SK-N-SH (cell line): ENCODE measurements around the gene MCRIP2. TPM values are rescaled to one million over a fixed set of nuclear protein-coding genes. Genes with fewer than 3 reads are reported as not detected.

Source experiments
- CTCF ChIA-PET: fragments of 300-600, 350-600 bp; formaldehyde crosslinking; extraction: SDS; loops from one replicate; lab custom pipeline; 2021; lab: Yijun Ruan, JAX
- POLR2A ChIA-PET: fragments of 350-600 bp; sonication (Branson Sonifier 250); formaldehyde crosslinking; extraction: SDS; loops from one replicate; lab custom pipeline; 2020; ENCODE audit warnings: antibody characterized with exemption, inconsistent platforms; lab: Yijun Ruan, JAX
- DNase-seq: peaks from one replicate; pipeline ENCODE4 v3.0.0; 2012
- H2AFZ ChIP-seq: fragments of 200-600 bp; sonication (generic); 2 replicates; pipeline ENCODE4 v1.8.1; 2016; ENCODE audit warnings: antibody characterized with exemption, mild to moderate bottlenecking, low read depth
- H3F3A ChIP-seq: fragments of 200-600 bp; sonication (generic); replicated peaks from 2 replicates; pipeline ENCODE3; 2016; ENCODE audit warnings: antibody characterized with exemption, mild to moderate bottlenecking; ENCODE audit not compliant: insufficient read depth
- H3K27ac ChIP-seq, 2 experiments: fragments of 200-500 bp in 1 of 2; fragments of 200-600 bp in 1 of 2; sonication (Bioruptor generic) in 1 of 2; sonication (generic), shearing (Covaris generic) in 1 of 2; 2 replicates each; pipeline versions ENCODE4 v1.5.1 to v1.6.1; 2014 to 2016; ENCODE audit warnings: low read depth in 2 of 2, inconsistent platforms in 1 of 2, low read length in 1 of 2, mild to moderate bottlenecking in 1 of 2, mixed read lengths in 1 of 2
- H3K27me3 ChIP-seq: fragments of 200-600 bp; sonication (generic), shearing (Covaris generic); 2 replicates; pipeline ENCODE4 v1.6.1; 2016; ENCODE audit warnings: mixed run types; ENCODE audit not compliant: insufficient read depth
- H3K36me3 ChIP-seq, 2 experiments: fragments of 200-500 bp in 1 of 2; fragments of 200-600 bp in 1 of 2; sonication (Bioruptor generic) in 1 of 2; sonication (generic) in 1 of 2; replicated peaks in 1 of 2; 2 replicates each; pipeline versions ENCODE3 to v1.5.1; 2014 to 2016; ENCODE audit warnings: low read length in 1 of 2, mild to moderate bottlenecking in 1 of 2; ENCODE audit not compliant: insufficient read depth in 2 of 2, control insufficient read depth in 1 of 2
- H3K4me1 ChIP-seq, 2 experiments: fragments of 200-500 bp in 1 of 2; fragments of 200-600 bp in 1 of 2; sonication (Bioruptor generic) in 1 of 2; sonication (generic), shearing (Covaris generic) in 1 of 2; 2 replicates each; pipeline versions ENCODE4 v1.5.1 to v1.6.1; 2014 to 2016; ENCODE audit warnings: low read depth in 1 of 2, low read length in 1 of 2, mixed run types in 1 of 2; ENCODE audit not compliant: insufficient read depth in 2 of 2, control insufficient read depth in 1 of 2
- H3K4me2 ChIP-seq: fragments of 200-600 bp; sonication (generic), shearing (Covaris generic); 2 replicates; pipeline ENCODE4 v1.6.1; 2017; ENCODE audit warnings: mixed run types
- H3K4me3 ChIP-seq, 2 experiments: fragments of 200-500 bp in 1 of 2; fragments of 200-600 bp in 1 of 2; sonication (Bioruptor generic) in 1 of 2; sonication (generic), shearing (Covaris generic) in 1 of 2; 2 replicates each; pipeline versions ENCODE4 v1.5.1 to v1.8.1; 2014 to 2016; ENCODE audit warnings: low read depth in 2 of 2, inconsistent platforms in 1 of 2, low read length in 1 of 2, mild to moderate bottlenecking in 1 of 2, mixed read lengths in 1 of 2, moderate library complexity in 1 of 2
- H3K79me2 ChIP-seq: fragments of 200-600 bp; sonication (generic); 2 replicates; pipeline ENCODE4 v1.8.1; 2017; ENCODE audit warnings: mild to moderate bottlenecking; ENCODE audit not compliant: insufficient read depth
- H3K9ac ChIP-seq: fragments of 200-600 bp; sonication (generic); 2 replicates; pipeline ENCODE4 v1.6.1; 2017; ENCODE audit warnings: mixed run types
- H3K9me2 ChIP-seq: fragments of 200-600 bp; sonication (generic); 2 replicates; pipeline ENCODE4 v1.6.1; 2017; ENCODE audit warnings: mixed run types
- H3K9me3 ChIP-seq: fragments of 200-600 bp; sonication (generic); 2 replicates; pipeline ENCODE4 v1.6.1; 2017; ENCODE audit warnings: mixed run types, mild to moderate bottlenecking, moderate library complexity
- H4K20me1 ChIP-seq: fragments of 200-600 bp; sonication (generic); 2 replicates; pipeline ENCODE4 v1.6.1; 2017; ENCODE audit warnings: mild to moderate bottlenecking, mixed run types; ENCODE audit not compliant: insufficient read depth
- FOXM1 ChIP-seq: IDR thresholded peaks from 2 replicates; pipeline ENCODE4 v1.4.0; 2012; ENCODE audit warnings: low read depth, mild to moderate bottlenecking
- MAX ChIP-seq: IDR thresholded peaks from 2 replicates; pipeline ENCODE4 v1.4.0; 2012; ENCODE audit warnings: low read depth
- MXI1 ChIP-seq: IDR thresholded peaks from 2 replicates; pipeline ENCODE4 v1.6.1; 2012; ENCODE audit warnings: mild to moderate bottlenecking, low read depth, low read length, improper control_type of control experiment
- RCOR1 ChIP-seq: fragments of 150-350 bp; IDR thresholded peaks from 2 replicates; pipeline ENCODE4 v1.6.1; 2017; ENCODE audit warnings: antibody characterized with exemption, low read length
- RXRA ChIP-seq: IDR thresholded peaks from 2 replicates; pipeline ENCODE4 v1.4.0; 2012; ENCODE audit warnings: low read depth, mild to moderate bottlenecking, borderline replicate concordance
- SMC3 ChIP-seq: IDR thresholded peaks from 2 replicates; pipeline ENCODE4 v1.6.1; 2012; ENCODE audit warnings: low read depth, low read length, improper control_type of control experiment
- TEAD4 ChIP-seq: IDR thresholded peaks from 2 replicates; pipeline ENCODE4 v1.4.0; 2012; ENCODE audit warnings: mild to moderate bottlenecking, borderline replicate concordance; ENCODE audit not compliant: insufficient read depth
- USF2 ChIP-seq: fragments of 150-350 bp; IDR thresholded peaks from 2 replicates; pipeline ENCODE4 v1.6.1; 2017; ENCODE audit warnings: antibody characterized with exemption, low read length, low read depth, borderline replicate concordance
- WGBS: methylation state at CpG from one replicate; pipeline ENCODE4 v1.1.6; 2017; ENCODE audit warnings: low lambda C conversion rate; 5-methylcytosine and 5-hydroxymethylcytosine counted together
- polyA plus RNA-seq, 3 experiments: library from polyadenylated mRNA; depleted of rRNA; stranded (reverse); fragments of >200 nt; gene quantifications; 2 replicates each; pipeline ENCODE4 v1.2.3, GENCODE V29; 2012

The MCRIP2 gene
- polyA plus RNA-seq, 1 of the 3 experiments (the other 2 are of a cell fraction), result 36.9 TPM

GRCh38 chr16:661184-661821 lies 19.7 kb downstream of the MCRIP2 start:
- no peak overlapping the region for H2AFZ ChIP-seq
- no peak for DNase-seq
- POLR2A ChIA-PET, result interaction anchor here (0.9 to 1.5 kb wide), 8 partner anchors 10 to 73 kb away, joined by 3 to 13 read pairs (median 4); partner anchors contain the start of genes ANTKMT, METRN, METTL26 and STUB1
- H3K9me3 ChIP-seq, result no peaks in the 10 kb centered on the region
- 60% methylated on average over 10 of the region's 35 CpGs for WGBS
- H3K27me3 ChIP-seq, result no peaks in the 10 kb centered on the region
- H3K4me3 ChIP-seq, result no peak overlapping the region; a peak in 1 of 4 replicates
- no peaks in the 10 kb centered on the region for H3K9me2 ChIP-seq
- H3K27ac ChIP-seq, result peak overlapping the region; percentile 20 to 79; a peak in 2 of 4 replicates
- no peaks in the 10 kb centered on the region for H3K79me2 ChIP-seq
- CTCF ChIA-PET, result interaction anchor here (0.6 to 6.7 kb wide), 16 partner anchors 9 to 270 kb away, joined by 3 to 92 read pairs (median 4); partner anchors contain the start of genes JMJD8, METRN, RHBDL1 and STUB1
- no peaks in the 10 kb centered on the region for H3F3A ChIP-seq
- H3K4me1 ChIP-seq, result peaks cover 3 to 35% of the 10 kb centered on the region in 2 experiments; a peak in 3 of 4 replicates
- H3K9ac ChIP-seq, result no peak overlapping the region
- TF ChIP-seq USF2 (no peak), SMC3 (no peak), MXI1 (peak; percentile 13; the same call in 1 of the 2 replicates)
- no peak overlapping the region for H3K4me2 ChIP-seq
- H4K20me1 ChIP-seq, result no peaks in the 10 kb centered on the region
- H3K36me3 ChIP-seq, result peaks cover 0 to 41% of the 10 kb centered on the region in 2 experiments

GRCh38 chr16:662095-662494 lies 20.5 kb downstream of the MCRIP2 start:
- no peaks in the 10 kb centered on the region for H3K27me3 ChIP-seq
- H3K4me1 ChIP-seq, result peaks cover 3 to 35% of the 10 kb centered on the region in 2 experiments; a peak in 3 of 4 replicates
- peaks cover 0 to 39% of the 10 kb centered on the region in 2 experiments for H3K36me3 ChIP-seq
- H3K27ac ChIP-seq, result peak overlapping the region in 1 of 2 experiments; percentile 79; a peak in 1 of 4 replicates
- H2AFZ ChIP-seq, result no peak overlapping the region
- no peaks in the 10 kb centered on the region for H3K79me2 ChIP-seq
- H4K20me1 ChIP-seq, result no peaks in the 10 kb centered on the region
- ChIA-PET POLR2A (interaction anchor here (1.3 kb wide), 2 partner anchors 14 to 17 kb away, joined by 5 read pairs; no protein-coding TSS in a partner anchor), CTCF (interaction anchor here (0.6 to 6.7 kb wide), 7 partner anchors 12 to 80 kb away, joined by 3 to 92 read pairs (median 11); partner anchors contain the start of genes RHBDL1, STUB1 and WDR90)
- DNase-seq, result no peak
- H3K9me3 ChIP-seq, result no peaks in the 10 kb centered on the region
- no CpG with 5 or more reads among the region's 19 CpGs for whole genome bisulfite sequencing
- no peak overlapping the region for H3K4me2 ChIP-seq
- TF ChIP-seq TEAD4 (no peak), MAX (no peak), RCOR1 (no peak), FOXM1 (no peak)
- no peak overlapping the region for H3K4me3 ChIP-seq
- H3K9ac ChIP-seq, result no peak overlapping the region
- H3K9me2 ChIP-seq, result no peaks in the 10 kb centered on the region
- no peaks in the 10 kb centered on the region for H3F3A ChIP-seq

- peaks cover 3 to 40% of the 10 kb centered on the region in 2 experiments; a peak in 3 of 4 replicates for H3K4me1 ChIP-seq
- H4K20me1 ChIP-seq, result no peaks in the 10 kb centered on the region
- no peak overlapping the region for H3K4me2 ChIP-seq
- no peaks in the 10 kb centered on the region for H3K27me3 ChIP-seq
- no peak overlapping the region for H3K4me3 ChIP-seq
- no peak for DNase-seq
- peak overlapping the region in 1 of 2 experiments; percentile 79; a peak in 1 of 4 replicates for H3K27ac ChIP-seq
- H3K9me3 ChIP-seq, result no peaks in the 10 kb centered on the region
- no peak for TF ChIP-seq RXRA
- POLR2A ChIA-PET, result interaction anchor here (1.3 kb wide), 1 partner anchor 15 kb away, joined by 5 read pairs; no protein-coding TSS in a partner anchor
- H3K36me3 ChIP-seq, result peaks cover 0 to 34% of the 10 kb centered on the region in 2 experiments
- CTCF ChIA-PET, result interaction anchor here (2.7 to 6.7 kb wide), 2 partner anchors 13 to 19 kb away, joined by 11 to 92 read pairs; partner anchors contain the start of gene WDR90
- no peaks in the 10 kb centered on the region for H3K79me2 ChIP-seq
- no peaks in the 10 kb centered on the region for H3K9me2 ChIP-seq
- H3K9ac ChIP-seq, result no peak overlapping the region
- H3F3A ChIP-seq, result no peaks in the 10 kb centered on the region
- WGBS, result 96% methylated on average over 17 of the region's 21 CpGs
- no peak overlapping the region for H2AFZ ChIP-seq
Observed at GRCh38 chr16:662597-662996, 21.0 kb downstream of the MCRIP2 start.
